T-helper 1 cell treated with Interleukin-12 subunit alpha and Interleukin-12 subunit beta and Interleukin-4 antibody, amounts not matched to agents 30 ng/mL and 1 ng/mL, for 36 hours (primary cell): ENCODE results near the gene EDEM2. TPM values are rescaled to one million over a fixed set of nuclear protein-coding genes. Genes with fewer than 3 reads are reported as not detected.
"Not testable (repeated sequence)": the region's sequence is repeated elsewhere in the genome, so short reads cannot be mapped to it uniquely, and the experiment has no call there.

Source experiments
- intact Hi-C: fragments of 100-400 bp; cut with micrococcal nuclease; formaldehyde crosslinking; loops from one replicate; pipeline ENCODE4 v1.15.1; 2024
- total RNA-seq: library from RNA; stranded (reverse); gene quantifications from 2 replicates; pipeline ENCODE4 v1.2.3, GENCODE V29; 2022

EDEM2 gene
- total RNA-seq, 1 donor from 2014 or later, result 28.1 TPM

GRCh38 chr20:35131934-35132333 lies 15.2 kb downstream of the EDEM2 start:
- intact Hi-C loops, result no loop called here

DNA sequence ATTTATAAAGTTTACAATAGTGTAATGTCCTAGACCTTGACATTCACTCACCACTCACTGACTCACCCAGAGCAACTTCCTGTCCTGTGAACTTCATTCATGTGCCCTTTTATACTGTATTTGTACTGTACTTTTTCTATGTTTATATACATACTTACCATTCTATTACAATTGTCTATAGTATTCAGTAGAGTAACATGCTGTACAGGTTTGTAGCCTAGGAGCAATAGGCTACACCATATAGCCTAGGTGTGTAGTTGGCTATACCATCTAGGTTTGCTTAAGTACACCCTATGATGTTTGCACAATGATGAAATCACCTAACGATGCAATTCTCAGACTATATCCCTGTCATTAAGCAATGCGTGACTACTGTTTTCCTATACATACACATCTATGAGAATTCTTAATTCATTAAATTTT lies 17.5 kb downstream of the EDEM2 start:
- intact Hi-C loops, result no loop called here

DNA sequence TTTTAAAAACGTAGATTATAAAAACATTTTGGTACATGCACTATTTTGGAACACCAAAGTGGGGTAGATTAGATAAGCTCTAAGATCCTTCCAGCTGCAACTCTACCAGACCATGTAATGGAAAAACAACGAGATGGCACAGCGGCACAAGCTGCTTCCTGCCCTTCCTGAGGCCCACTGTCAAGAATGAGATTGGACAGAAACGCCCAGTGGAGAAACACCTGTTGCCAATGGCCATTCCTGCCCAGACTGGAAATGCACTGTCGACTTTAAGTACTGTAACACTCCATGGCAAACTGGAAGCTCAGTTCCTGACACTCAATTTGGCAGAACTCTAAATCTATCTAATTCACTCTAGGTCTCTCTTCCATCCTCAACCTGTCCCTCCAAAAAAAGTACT lies 21.4 kb downstream of the EDEM2 start:
- intact Hi-C loops, result no loop called here

DNA sequence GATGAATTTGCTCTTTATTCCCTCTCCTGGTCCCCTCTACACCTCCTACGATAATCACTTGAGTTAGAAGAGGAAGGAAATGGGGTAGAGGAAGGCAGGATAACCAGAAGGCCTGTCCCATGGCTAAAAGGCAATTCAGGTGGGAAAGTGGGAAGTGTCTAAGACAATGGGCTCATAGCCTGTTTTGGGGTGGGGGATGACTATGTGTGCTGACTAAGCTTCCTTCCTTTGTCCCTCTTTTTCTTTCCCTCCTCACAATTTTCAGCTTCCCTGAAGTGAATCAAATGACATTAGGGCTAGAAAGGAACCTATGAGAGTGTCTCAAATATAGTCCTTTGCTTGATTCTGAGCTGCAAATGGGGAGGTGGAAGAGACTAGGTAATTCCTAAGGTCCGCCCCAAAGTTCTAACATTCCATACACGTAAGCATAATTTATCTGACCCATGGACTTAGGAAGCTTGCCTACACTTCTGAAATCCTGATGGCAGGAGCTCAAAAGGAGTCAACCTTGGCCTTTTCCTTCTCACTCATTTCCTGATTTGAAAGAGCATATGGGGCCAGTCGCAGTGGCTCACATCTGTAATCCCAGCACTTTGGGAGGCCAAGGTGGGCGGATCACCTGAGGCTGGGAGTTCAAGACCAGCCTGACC lies 24.3 kb downstream of the EDEM2 start:
- intact Hi-C loops, result no loop called here

- intact Hi-C loops, result no loop called here
These were observed 25.9 kb downstream of the EDEM2 start for GRCh38 chr20:35121186-35121585.

GRCh38 chr20:35120012-35120701 lies 27.0 kb downstream of the EDEM2 start:
- intact Hi-C loops, result no loop called here

- intact Hi-C loops, result no loop called here
These were observed 29.5 kb downstream of the EDEM2 start for GRCh38 chr20:35117629-35118028.

DNA sequence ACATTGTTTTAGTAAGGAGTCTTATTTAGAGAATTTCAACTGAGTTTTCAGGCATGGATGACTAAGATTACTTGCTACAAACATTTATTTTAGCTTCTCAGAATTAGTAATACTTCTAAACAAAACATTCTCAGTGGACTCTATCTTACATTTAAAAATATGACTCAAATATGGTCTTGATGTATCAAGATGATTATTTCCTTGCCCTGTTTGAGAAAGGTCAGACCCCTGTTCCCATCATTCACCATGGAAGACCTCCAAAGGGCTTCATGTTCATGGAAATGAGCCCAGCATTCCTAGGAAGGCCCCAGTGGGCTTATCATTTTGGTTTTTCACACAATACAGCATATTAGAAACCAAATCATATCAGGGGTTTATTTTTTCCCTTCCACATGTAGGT lies 29.9 kb downstream of the EDEM2 start:
- intact Hi-C loops, result no loop called here

DNA sequence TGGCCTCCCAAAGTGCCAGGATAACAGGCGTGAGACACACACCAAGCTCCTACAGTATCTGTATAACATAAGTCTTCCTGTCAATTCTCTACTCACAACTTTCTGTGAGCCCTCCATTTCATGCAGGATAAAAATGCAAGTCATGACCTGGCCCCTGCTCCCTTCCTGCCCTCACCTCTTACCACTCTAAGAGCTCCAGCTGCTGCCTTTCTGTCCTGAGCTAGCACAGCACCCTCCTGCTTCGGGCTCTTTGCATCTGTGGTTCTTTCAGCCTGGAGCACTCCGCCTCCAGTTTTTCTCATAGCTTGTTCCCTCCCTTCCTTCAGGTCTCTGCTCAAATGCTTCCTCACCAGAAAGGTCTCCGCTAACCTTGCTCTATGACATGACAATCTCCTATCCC lies 30.9 kb downstream of the EDEM2 start:
- intact Hi-C loops, result no loop called here

- intact Hi-C loops, result no loop called here
These were observed 31.5 kb downstream of the EDEM2 start for GRCh38 chr20:35115606-35116005.

GRCh38 chr20:35112276-35112675 lies 34.9 kb downstream of the EDEM2 start:
- intact Hi-C loops, result not testable (repeated sequence)

GRCh38 chr20:35111141-35111888 lies 35.8 kb downstream of the EDEM2 start:
- intact Hi-C loops, result no loop called here

DNA sequence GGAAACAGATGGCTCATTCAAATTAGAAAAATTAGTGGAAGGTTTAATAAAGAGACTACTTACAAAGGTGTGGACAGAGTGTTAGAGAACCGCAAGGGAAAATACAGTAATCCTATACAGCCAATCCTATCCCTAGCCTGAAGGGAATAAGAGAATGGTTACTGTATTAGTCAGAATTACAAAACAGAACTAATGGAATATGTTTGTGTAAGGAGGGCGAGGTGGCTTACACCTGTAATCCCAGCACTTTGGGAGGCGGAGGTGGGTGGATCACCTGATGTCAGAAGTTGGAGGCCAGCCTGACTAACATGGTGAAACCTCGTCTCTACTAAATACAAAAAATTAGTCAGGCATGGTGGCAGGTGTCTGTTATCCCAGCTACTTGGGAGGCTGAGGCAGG lies 38.2 kb downstream of the EDEM2 start:
- intact Hi-C loops, result no loop called here

- intact Hi-C loops, result no loop called here
These were observed 40.2 kb downstream of the EDEM2 start for GRCh38 chr20:35106827-35107380.

DNA sequence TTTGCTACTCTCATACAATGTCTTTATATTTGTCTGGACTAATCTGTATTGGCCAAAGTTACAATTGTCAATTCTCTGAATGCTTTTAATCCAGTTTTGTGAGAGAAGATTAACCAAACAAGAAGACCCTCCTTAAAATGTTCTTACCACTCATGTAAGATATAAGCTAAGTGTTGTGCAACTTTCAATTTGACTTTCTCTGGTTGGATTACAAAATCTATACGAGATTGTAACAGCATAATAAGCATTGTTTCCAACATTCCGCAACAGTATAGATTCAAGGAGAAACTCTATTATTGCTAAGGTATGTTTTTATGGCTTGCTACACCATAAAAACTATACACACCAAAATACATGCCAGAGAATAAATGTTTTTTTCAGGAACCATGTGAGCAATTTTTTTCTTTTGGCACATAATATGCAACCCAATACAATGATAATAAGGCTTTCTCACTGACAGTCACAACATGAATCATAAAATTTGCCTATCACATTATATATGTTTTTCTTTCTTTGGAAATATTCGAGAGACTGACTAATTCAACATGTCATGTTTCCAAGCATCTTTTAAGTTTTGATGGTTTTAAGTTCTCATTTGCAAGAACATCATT lies 42.3 kb downstream of the EDEM2 start:
- intact Hi-C loops, result no loop called here

DNA sequence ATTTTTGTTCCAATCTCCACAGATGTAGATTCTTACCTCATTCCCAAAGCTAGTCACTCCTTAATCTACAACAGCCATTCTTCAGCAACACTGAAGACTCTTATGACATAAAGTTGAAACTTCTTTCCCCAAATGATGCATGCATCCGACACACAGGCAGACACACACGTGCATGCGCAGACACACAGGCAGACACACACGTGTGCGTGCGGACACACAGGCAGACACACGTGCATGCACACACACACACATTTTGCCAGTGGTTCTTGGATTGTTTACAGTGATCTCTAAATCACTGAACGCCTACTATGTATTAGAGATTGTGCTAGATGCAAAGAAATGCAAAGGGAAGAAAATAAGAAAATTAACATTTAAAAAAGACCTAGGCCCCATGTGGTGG lies 45.5 kb downstream of the EDEM2 start:
- intact Hi-C loops, result no loop called here

DNA sequence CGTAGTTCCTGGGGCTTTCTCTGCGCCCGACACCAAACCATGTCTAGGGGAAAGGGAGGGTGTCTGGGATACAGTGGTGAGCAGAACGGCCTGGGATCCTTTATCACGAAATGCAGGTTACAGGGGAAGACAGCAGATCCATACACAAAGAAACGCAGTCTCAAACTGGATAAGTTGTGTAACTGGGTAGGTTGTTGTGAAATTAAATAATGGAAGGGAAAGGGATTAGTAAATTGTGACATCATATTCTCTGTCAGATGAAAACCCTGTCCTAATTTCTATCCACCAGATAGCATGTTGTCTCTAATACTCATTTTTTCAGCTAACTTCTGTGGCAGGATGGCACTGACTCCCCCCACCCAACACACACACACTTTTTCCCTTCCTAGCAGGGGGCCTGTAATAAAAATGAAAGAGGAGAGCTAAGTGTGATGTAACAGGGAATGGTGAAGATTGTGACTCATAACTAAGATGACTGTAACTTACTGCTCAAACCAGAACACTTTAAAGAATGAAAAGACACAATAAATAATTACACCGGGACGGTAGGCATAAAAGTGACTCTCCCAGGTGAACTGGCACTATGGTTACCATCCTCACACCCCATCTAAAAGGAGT lies 53.8 kb downstream of the EDEM2 start:
- intact Hi-C loops, result loop anchor here (2.0 to 10.0 kb wide), 7 partner anchors 176 to 791 kb away; partner anchors contain the start of genes AHCY, CEP250, ITCH and NCOA6

GRCh38 chr20:35092524-35093266 lies 54.4 kb downstream of the EDEM2 start, which contains the start of gene TRPC4AP:
Gene TRPC4AP (minus strand): TSS chr20:35092807. CDS start chr20:35092781, 26 bp downstream.
- intact Hi-C loops, result loop anchor here (1.0 to 10.0 kb wide), 12 partner anchors 55 to 790 kb away; partner anchors contain the start of genes ACSS2, AHCY, CEP250 and EDEM2

- intact Hi-C loops, result loop anchor here (1.0 to 10.0 kb wide), 12 partner anchors 55 to 789 kb away; partner anchors contain the start of genes ACSS2, AHCY, CEP250 and EDEM2
These were observed 55.2 kb downstream of the EDEM2 start for GRCh38 chr20:35091816-35092523.
